GM12878 (cell line): ENCODE data around the gene TUBA4B. TPM values are rescaled to one million over a fixed set of nuclear protein-coding genes. Genes with fewer than 3 reads are reported as not detected.

ENCODE experiments used
- E4F1 ChIP-seq: fragments of 450-650 bp; IDR thresholded peaks from 2 replicates; pipeline ENCODE4 v1.6.1; 2018; ENCODE audit warnings: borderline replicate concordance, mild to moderate bottlenecking; ENCODE audit not compliant: partially characterized antibody
- MTA2 ChIP-seq: fragments of 450-650 bp; IDR thresholded peaks from 2 replicates; pipeline ENCODE4 v1.6.1; 2016; ENCODE audit warnings: low read depth, mild to moderate bottlenecking, moderate library complexity
- NFYA ChIP-seq: IDR thresholded peaks from 2 replicates; pipeline ENCODE4 v1.6.1; 2011; ENCODE audit warnings: low read depth, mild to moderate bottlenecking, low read length, improper control_type of control experiment, borderline replicate concordance
- RELB ChIP-seq: fragments of 450-650 bp; IDR thresholded peaks from 2 replicates; pipeline ENCODE4 v1.6.1; 2017; ENCODE audit warnings: low read depth, mild to moderate bottlenecking, moderate library complexity
- SIX5 ChIP-seq: IDR thresholded peaks from 2 replicates; pipeline ENCODE4 v1.6.1; 2011; ENCODE audit warnings: mild to moderate bottlenecking, low read depth, low read length, moderate library complexity; ENCODE audit not compliant: severe bottlenecking
- SP1 ChIP-seq: IDR thresholded peaks from one replicate; pipeline ENCODE4 v1.6.1; 2011; ENCODE audit warnings: low read depth, low read length
- TAF1 ChIP-seq: IDR thresholded peaks from 2 replicates; pipeline ENCODE4 v1.6.1; 2011; ENCODE audit warnings: mild to moderate bottlenecking, low read depth, low read length, borderline replicate concordance
- TARDBP ChIP-seq: IDR thresholded peaks from 2 replicates; pipeline ENCODE4 v1.6.1; 2016; ENCODE audit warnings: borderline replicate concordance
- TCF3 ChIP-seq: IDR thresholded peaks from 2 replicates; pipeline ENCODE4 v1.6.1; 2012; ENCODE audit warnings: low read depth, mild to moderate bottlenecking, low read length, borderline replicate concordance; ENCODE audit not compliant: insufficient read depth
- TCF7 ChIP-seq: IDR thresholded peaks from 2 replicates; pipeline ENCODE4 v1.6.1; 2014; ENCODE audit warnings: antibody characterized with exemption, borderline replicate concordance
- ZNF384 ChIP-seq: IDR thresholded peaks from 2 replicates; pipeline ENCODE4 v1.6.1; 2012; ENCODE audit warnings: low read depth, mild to moderate bottlenecking, low read length, improper control_type of control experiment, borderline replicate concordance
- ZNF592 ChIP-seq: fragments of 450-650 bp; IDR thresholded peaks from 2 replicates; pipeline ENCODE4 v1.6.1; 2017; ENCODE audit warnings: mild to moderate bottlenecking, moderate library complexity
- polyA plus RNA-seq, 11 experiments: library from polyadenylated mRNA; depleted of rRNA in 4 of 11; unstranded in 6 of 11; stranded (reverse) in 5 of 11; fragments of >200 nt; fragmentation: Nextera tagmentation in 4 of 11; fragmentation: Illumina TruSeq in 1 of 11; extraction: Ambion mirVana in 4 of 11; extraction: Trizol in 1 of 11; gene quantifications; 1 replicate in 1 of 11; 2 replicates in 10 of 11; pipeline versions ENCODE4 v1.2.1 to v1.2.3, GENCODE V29; 2011 to 2016; ENCODE audit warnings: inconsistent platforms in 2 of 11, missing spikeins in 2 of 11, low read depth in 1 of 11
- total RNA-seq, 4 experiments: library from RNA; depleted of rRNA in 3 of 4; stranded (reverse); fragments of >200 nt in 3 of 4; fragmentation: Illumina TruSeq in 1 of 4; extraction: Trizol in 1 of 4; gene quantifications; 2 replicates each; pipeline versions ENCODE4 v1.2.1 to v1.2.3, GENCODE V29; 2013 to 2021
- TF ChIP-seq, protein P1 (sequence below): fragments of 450-650 bp; conservative IDR thresholded peaks from 2 replicates; pipeline ENCODE4 v1.6.1; 2017; ENCODE audit warnings: mild to moderate bottlenecking, moderate library complexity
- TF ChIP-seq, protein P2 (sequence below): IDR thresholded peaks from 2 replicates; pipeline ENCODE4 v1.6.1; 2012; ENCODE audit warnings: mild to moderate bottlenecking, low read depth, low read length

TUBA4B gene
- total and polyA plus RNA-seq, 10 of the 15 experiments (the other 5 are each of a cell fraction or from before 2014, with no cell fraction given), result 0.07 TPM; not detected in 9

GRCh38 chr2:219229305-219230058 is 23.6 kb upstream of the TUBA4B start, which contains the start of the genes ANKZF1 and ATG9A (continued):
- TF ChIP-seq RELB (peak; percentile 68; the same call in 1 of the 2 replicates), ZNF384 (no peak), TAF1 (peak; percentile 80; the same call in 1 of the 2 replicates), NFYA (peak; percentile 66), SP1 (peak; percentile 99), TCF3 (no peak), MTA2 (no peak), SIX5 (no peak), E4F1 (no peak), TARDBP (peak; percentile 46; the same call in 1 of the 2 replicates), ZNF592 (0 out of 2 replicates have a peak, but pooled peaks have one; percentile 21), TCF7 (no peak)
- TF ChIP-seq, protein P1, sequence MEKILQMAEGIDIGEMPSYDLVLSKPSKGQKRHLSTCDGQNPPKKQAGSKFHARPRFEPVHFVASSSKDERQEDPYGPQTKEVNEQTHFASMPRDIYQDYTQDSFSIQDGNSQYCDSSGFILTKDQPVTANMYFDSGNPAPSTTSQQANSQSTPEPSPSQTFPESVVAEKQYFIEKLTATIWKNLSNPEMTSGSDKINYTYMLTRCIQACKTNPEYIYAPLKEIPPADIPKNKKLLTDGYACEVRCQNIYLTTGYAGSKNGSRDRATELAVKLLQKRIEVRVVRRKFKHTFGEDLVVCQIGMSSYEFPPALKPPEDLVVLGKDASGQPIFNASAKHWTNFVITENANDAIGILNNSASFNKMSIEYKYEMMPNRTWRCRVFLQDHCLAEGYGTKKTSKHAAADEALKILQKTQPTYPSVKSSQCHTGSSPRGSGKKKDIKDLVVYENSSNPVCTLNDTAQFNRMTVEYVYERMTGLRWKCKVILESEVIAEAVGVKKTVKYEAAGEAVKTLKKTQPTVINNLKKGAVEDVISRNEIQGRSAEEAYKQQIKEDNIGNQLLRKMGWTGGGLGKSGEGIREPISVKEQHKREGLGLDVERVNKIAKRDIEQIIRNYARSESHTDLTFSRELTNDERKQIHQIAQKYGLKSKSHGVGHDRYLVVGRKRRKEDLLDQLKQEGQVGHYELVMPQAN, result peak; percentile 91
- TF ChIP-seq, protein P2, sequence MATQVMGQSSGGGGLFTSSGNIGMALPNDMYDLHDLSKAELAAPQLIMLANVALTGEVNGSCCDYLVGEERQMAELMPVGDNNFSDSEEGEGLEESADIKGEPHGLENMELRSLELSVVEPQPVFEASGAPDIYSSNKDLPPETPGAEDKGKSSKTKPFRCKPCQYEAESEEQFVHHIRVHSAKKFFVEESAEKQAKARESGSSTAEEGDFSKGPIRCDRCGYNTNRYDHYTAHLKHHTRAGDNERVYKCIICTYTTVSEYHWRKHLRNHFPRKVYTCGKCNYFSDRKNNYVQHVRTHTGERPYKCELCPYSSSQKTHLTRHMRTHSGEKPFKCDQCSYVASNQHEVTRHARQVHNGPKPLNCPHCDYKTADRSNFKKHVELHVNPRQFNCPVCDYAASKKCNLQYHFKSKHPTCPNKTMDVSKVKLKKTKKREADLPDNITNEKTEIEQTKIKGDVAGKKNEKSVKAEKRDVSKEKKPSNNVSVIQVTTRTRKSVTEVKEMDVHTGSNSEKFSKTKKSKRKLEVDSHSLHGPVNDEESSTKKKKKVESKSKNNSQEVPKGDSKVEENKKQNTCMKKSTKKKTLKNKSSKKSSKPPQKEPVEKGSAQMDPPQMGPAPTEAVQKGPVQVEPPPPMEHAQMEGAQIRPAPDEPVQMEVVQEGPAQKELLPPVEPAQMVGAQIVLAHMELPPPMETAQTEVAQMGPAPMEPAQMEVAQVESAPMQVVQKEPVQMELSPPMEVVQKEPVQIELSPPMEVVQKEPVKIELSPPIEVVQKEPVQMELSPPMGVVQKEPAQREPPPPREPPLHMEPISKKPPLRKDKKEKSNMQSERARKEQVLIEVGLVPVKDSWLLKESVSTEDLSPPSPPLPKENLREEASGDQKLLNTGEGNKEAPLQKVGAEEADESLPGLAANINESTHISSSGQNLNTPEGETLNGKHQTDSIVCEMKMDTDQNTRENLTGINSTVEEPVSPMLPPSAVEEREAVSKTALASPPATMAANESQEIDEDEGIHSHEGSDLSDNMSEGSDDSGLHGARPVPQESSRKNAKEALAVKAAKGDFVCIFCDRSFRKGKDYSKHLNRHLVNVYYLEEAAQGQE, result no peak
